SIG-M5 (cell line): ENCODE measurements around the gene PDE8B.

Source experiments
- DNase-seq: peaks from one replicate; lab custom pipeline; 2025; lab: John Stamatoyannopoulos, UW

The PDE8B gene

DNA sequence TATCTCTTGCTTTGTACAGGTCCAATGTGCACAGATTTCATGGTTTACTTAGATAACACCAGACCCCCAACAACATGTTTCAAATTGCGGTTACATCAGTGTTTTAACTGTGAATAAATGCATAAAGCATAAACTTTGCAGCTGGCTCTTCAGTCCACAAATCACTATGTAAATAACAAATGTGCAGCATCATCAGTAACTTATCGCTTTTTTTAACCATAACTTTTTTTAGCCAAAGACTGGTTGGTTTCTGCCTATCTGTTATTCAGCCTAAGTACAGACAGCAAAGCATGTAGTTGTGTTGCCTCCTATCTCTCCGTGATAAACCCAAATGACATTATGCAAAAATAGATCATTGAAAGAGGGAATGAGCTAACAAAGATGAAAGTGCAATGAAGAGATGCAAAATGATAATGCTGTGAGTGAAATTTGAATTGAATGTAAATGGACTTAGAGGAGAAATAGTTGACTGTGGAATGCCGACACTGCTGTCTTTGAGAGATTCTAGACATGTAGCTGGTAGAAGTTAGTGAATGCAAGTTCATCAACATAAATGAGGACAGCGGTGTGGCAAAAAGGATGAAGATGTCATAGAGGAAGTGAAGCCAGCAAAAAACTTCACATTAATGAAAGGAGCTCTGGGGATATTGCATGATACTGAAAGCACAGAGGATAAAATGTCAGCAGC, 108.8 kb downstream of the PDE8B start:
- no peak for DNase-seq

GRCh38 chr5:77321793-77322394, 111.4 kb downstream of the PDE8B start:
- DNase-seq, result no peak

- no peak for DNase-seq
These were observed 111.9 kb downstream of the PDE8B start for GRCh38 chr5:77322406-77322805.

GRCh38 chr5:77325921-77326541, 115.6 kb downstream of the PDE8B start:
- no peak for DNase-seq

GRCh38 chr5:77326986-77327734, 116.7 kb downstream of the PDE8B start:
- DNase-seq, result no peak

- DNase-seq, result no peak
These were observed 118.6 kb downstream of the PDE8B start for GRCh38 chr5:77328930-77329647.

GRCh38 chr5:77329664-77330430, 119.4 kb downstream of the PDE8B start:
- no peak for DNase-seq

DNA sequence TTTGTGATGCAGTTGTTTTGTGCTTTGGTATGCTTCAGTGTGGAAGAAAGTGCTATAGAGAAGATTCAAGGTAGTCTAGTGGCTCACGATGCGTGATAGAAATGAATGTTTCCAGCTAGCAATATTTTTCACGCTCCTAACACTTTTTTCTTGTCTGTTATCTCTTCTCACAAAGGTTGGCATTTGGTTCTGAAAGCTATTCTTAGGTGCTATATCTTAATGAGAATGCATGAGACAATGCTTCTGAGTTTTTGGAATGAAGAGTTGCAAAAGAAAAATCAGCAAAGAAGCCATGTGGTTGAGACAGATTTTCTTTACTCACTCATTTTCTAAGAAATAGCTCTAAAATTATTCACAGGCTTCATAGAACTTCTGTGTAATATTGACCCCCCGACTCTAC, 122.6 kb downstream of the PDE8B start:
- DNase-seq, result no peak

DNA sequence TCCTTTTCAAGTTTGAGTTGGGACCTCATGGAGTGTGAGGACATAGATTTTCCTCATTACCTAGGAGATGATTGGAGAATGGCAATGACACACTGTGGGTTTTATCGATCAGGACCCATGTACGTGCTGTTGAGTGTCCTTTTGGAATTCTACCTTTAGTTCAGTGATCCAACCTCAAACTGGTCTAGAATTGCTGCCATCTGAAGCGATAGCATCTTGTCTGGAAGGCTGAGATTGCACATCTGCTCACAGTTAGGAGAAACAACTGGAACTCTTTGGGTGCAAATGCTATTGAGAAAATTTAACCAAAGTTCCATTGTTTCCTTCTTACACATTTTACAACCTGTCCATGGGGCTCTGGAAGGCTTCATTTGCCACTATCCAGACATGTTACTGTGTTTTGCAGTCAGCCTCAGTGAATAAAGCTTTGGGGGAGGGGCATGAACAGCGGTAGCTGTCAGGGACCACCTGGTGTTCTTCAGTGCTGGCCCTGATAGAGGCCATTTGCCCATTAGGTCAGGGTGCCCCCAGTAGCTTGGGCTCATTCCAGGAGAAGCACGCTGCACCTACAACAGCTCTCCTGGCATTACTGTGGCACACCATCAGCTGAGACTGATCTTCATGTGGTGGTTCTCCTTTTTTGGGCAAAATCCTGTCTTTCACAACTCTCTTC, 123.1 kb downstream of the PDE8B start:
- DNase-seq, result no peak

GRCh38 chr5:77337246-77337645, 126.8 kb downstream of the PDE8B start:
- DNase-seq, result no peak

GRCh38 chr5:77337686-77338085, 127.2 kb downstream of the PDE8B start:
- DNase-seq, result no peak

DNA sequence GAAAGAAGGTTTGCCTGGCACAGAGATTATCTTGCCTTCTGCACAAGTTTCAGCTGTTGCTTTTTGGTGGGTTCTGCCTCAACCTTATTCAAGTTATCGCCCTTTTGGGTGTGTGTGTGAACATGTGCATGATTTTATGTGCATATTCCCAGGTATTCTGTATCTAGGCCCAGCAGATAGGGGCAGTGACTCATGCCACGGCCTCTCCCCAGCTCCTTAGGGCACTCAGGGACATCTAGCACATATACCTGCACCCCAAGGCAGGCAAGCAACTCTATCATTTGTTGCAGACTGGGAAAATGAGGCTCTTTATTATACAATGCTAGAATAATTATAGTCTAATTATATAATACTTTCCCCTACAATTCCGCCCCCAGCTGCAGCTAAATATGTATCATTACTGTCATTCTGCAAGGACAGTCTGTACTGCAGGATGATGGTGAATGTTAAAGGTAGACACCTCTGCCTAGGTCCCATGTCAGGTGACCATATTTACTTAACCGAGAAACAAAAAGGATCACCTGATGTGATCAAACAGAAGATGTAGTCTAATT, 128.9 kb downstream of the PDE8B start:
- no peak for DNase-seq

- no peak for DNase-seq
These were observed 132.7 kb downstream of the PDE8B start for GRCh38 chr5:77343165-77343564.

GRCh38 chr5:77347435-77348098, 137.1 kb downstream of the PDE8B start:
- DNase-seq, result no peak

GRCh38 chr5:77353251-77353650, 142.8 kb downstream of the PDE8B start:
- DNase-seq, result no peak

GRCh38 chr5:77354454-77354853, 144.0 kb downstream of the PDE8B start:
- no peak for DNase-seq

GRCh38 chr5:77355080-77355479, 144.6 kb downstream of the PDE8B start:
- DNase-seq, result no peak

GRCh38 chr5:77355751-77356150, 145.3 kb downstream of the PDE8B start:
- no peak for DNase-seq

DNA sequence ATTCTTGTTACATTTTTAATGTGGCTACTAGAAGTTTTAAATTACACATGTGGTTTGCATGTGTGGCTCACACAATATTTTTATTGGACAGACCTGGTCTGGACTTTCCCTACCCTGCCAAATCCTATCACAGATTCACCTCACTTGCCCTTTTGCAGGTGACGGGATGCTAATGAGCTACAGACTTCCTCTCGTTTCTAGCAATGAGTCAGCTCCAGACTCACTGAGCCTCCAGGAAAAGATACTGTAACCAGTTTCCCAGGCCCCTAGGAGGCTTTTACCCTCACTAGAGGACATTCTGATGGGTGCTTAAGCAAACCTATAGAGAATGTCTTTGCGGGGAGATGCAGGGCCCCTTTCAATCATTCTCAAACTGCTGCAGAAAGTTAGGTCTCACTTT, 146.3 kb downstream of the PDE8B start:
- DNase-seq, result no peak
